ENCODE data around the gene EP400.

DNA sequence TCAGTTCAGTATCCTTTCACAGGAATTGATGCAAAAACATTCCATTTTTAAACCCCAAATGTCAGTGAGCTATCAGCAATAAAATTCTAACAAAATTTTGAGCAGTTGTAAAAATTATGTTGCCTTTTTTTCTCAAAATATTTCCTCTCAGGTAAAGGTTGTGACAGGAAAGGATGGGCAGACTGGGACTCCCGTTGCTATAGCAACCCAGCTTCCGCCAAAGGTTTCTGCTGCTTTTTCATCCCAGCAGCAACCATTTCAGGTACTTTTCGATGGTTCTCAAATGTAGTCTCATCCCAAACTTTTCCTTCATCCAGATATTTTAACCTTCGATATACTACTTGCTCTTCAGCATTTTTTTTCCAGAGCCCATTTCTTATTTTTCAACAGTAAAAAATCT is 13.6 kb downstream of the EP400 start:
- TF ChIP-seq, protein P1, sequence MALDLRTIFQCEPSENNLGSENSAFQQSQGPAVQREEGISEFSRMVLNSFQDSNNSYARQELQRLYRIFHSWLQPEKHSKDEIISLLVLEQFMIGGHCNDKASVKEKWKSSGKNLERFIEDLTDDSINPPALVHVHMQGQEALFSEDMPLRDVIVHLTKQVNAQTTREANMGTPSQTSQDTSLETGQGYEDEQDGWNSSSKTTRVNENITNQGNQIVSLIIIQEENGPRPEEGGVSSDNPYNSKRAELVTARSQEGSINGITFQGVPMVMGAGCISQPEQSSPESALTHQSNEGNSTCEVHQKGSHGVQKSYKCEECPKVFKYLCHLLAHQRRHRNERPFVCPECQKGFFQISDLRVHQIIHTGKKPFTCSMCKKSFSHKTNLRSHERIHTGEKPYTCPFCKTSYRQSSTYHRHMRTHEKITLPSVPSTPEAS (tag by site-specific recombination; IDR thresholded peaks at IDR 0.05) = no peak
- TF ChIP-seq PRDM1 (tag by site-specific recombination; IDR thresholded peaks at IDR 0.05) (no peak), ZNF2 (tag by site-specific recombination; IDR thresholded peaks at IDR 0.05) (no peak), CTCF (tag by site-specific recombination; IDR thresholded peaks at IDR 0.05) (no peak), ZNF114 (tag by site-specific recombination; IDR thresholded peaks at IDR 0.05) (no peak), SCRT1 (tag by site-specific recombination; IDR thresholded peaks at IDR 0.05; ENCODE audit: borderline replicate concordance) (no peak), ZNF76 (tag by site-specific recombination; IDR thresholded peaks at IDR 0.05; ENCODE audit: borderline replicate concordance, low read depth) (no peak), ZNF704 (tag by site-specific recombination; IDR thresholded peaks at IDR 0.05) (no peak), ZNF311 (tag by site-specific recombination; IDR thresholded peaks at IDR 0.05; ENCODE audit: borderline replicate concordance) (no peak), ELK4 (IDR thresholded peaks at IDR 0.05; ENCODE audit: borderline replicate concordance, low read depth, low read length) (no peak), ZBTB26 (tag by site-specific recombination; optimal IDR thresholded peaks at IDR 0.05) (no peak), ZNF658 (tag by site-specific recombination; IDR thresholded peaks at IDR 0.05) (no peak), ZNF274 (IDR thresholded peaks at IDR 0.05; ENCODE audit: low read length) (no peak), ZNF274 (tag by site-specific recombination; IDR thresholded peaks at IDR 0.05; ENCODE audit: borderline replicate concordance) (no peak)
- TF ChIP-seq, protein P2, sequence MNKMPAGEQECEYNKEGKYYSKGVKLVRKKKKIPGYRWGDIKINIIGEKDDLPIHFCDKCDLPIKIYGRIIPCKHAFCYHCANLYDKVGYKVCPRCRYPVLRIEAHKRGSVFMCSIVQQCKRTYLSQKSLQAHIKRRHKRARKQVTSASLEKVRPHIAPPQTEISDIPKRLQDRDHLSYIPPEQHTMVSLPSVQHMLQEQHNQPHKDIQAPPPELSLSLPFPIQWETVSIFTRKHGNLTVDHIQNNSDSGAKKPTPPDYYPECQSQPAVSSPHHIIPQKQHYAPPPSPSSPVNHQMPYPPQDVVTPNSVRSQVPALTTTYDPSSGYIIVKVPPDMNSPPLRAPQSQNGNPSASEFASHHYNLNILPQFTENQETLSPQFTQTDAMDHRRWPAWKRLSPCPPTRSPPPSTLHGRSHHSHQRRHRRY (tag by site-specific recombination; IDR thresholded peaks at IDR 0.05) = no peak
